ENCODE results near the gene HHAT. TPM values are rescaled to one million over a fixed set of nuclear protein-coding genes. Genes with fewer than 3 reads are reported as not detected.

Gene HHAT
- total and polyA plus RNA-seq, 2 experiments from 2014 or later = 1.6 to 1.9 TPM

- Histone ChIP-seq H2AFZ (no peak overlapping the region), H3K9me2 (ENCODE audit: insufficient read depth) (no peaks in the 10 kb centered on the region), H3K27me3 (replicated peaks; ENCODE audit: insufficient read depth) (peaks cover 6% of the 10 kb centered on the region; the same call in 1 of the 2 replicates), H3K79me2 (ENCODE audit: insufficient read depth) (no peaks in the 10 kb centered on the region), H3K27ac (no peak overlapping the region), H3F3A (ENCODE audit: insufficient read depth) (no peaks in the 10 kb centered on the region), H3K4me3 (no peak overlapping the region), H3K9me3 (ENCODE audit: low read depth) (no peaks in the 10 kb centered on the region), H3K9ac (no peak overlapping the region), H3K4me1 (ENCODE audit: insufficient read depth) (no peaks in the 10 kb centered on the region), H4K20me1 (ENCODE audit: insufficient read depth) (no peaks in the 10 kb centered on the region), H3K36me3 (ENCODE audit: low read depth) (no peaks in the 10 kb centered on the region), H3K4me2 (ENCODE audit: unreplicated experiment) (no peak overlapping the region)
- TF ChIP-seq EZH2phosphoT487 (IDR thresholded peaks at IDR 0.05; ENCODE audit: insufficient read depth, low read depth) = no peak
- TF ChIP-seq EZH2 (IDR thresholded peaks at IDR 0.05; ENCODE audit: insufficient read depth, poor library complexity, severe bottlenecking) = no peak
- 4 to 6% methylated on average over 5 of the region's 5 CpGs for WGBS, 2 experiments (ENCODE audit: low coverage in 1 of 2, low lambda C conversion rate in 2 of 2, missing lambda C conversion rate in 2 of 2)
- DNase-seq = no peak
- in situ Hi-C loops (cut with MboI) = no loop called here
Measured at GRCh38 chr1:210618369-210618768, 289.7 kb downstream of the HHAT start.

- Histone ChIP-seq H3K4me1 (ENCODE audit: insufficient read depth) (no peaks in the 10 kb centered on the region), H3K9me2 (ENCODE audit: insufficient read depth) (no peaks in the 10 kb centered on the region), H3K4me3 (no peak overlapping the region), H3K27ac (no peak overlapping the region), H3K79me2 (ENCODE audit: insufficient read depth) (no peaks in the 10 kb centered on the region), H3K4me2 (ENCODE audit: unreplicated experiment) (no peak overlapping the region), H2AFZ (no peak overlapping the region), H3K36me3 (ENCODE audit: low read depth) (no peaks in the 10 kb centered on the region), H3K9ac (no peak overlapping the region), H3F3A (ENCODE audit: insufficient read depth) (no peaks in the 10 kb centered on the region), H3K27me3 (replicated peaks; ENCODE audit: insufficient read depth) (peaks cover 6% of the 10 kb centered on the region; the same call in 1 of the 2 replicates), H4K20me1 (ENCODE audit: insufficient read depth) (no peaks in the 10 kb centered on the region), H3K9me3 (ENCODE audit: low read depth) (no peaks in the 10 kb centered on the region)
- no peak for DNase-seq
- in situ Hi-C loops (cut with MboI) = no loop called here
- TF ChIP-seq EZH2phosphoT487 (IDR thresholded peaks at IDR 0.05; ENCODE audit: insufficient read depth, low read depth) = no peak
- no peak for TF ChIP-seq EZH2 (IDR thresholded peaks at IDR 0.05; ENCODE audit: insufficient read depth, poor library complexity, severe bottlenecking)
- WGBS, 2 experiments (ENCODE audit: low coverage in 1 of 2, low lambda C conversion rate in 2 of 2, missing lambda C conversion rate in 2 of 2) = 39 to 41% methylated on average over 6 of the region's 6 CpGs
Measured at GRCh38 chr1:210620867-210621488, 292.3 kb downstream of the HHAT start.

GRCh38 chr1:210621712-210622111 lies 293.0 kb downstream of the HHAT start:
- H3K27ac ChIP-seq = no peak overlapping the region
- H3K9me3 ChIP-seq (ENCODE audit: low read depth) = no peaks in the 10 kb centered on the region
- no peaks in the 10 kb centered on the region for H3K79me2 ChIP-seq (ENCODE audit: insufficient read depth)
- TF ChIP-seq EZH2phosphoT487 (IDR thresholded peaks at IDR 0.05; ENCODE audit: insufficient read depth, low read depth) (no peak), EZH2 (IDR thresholded peaks at IDR 0.05; ENCODE audit: insufficient read depth, poor library complexity, severe bottlenecking) (no peak)
- no peaks in the 10 kb centered on the region for H3K9me2 ChIP-seq (ENCODE audit: insufficient read depth)
- H3K9ac ChIP-seq = no peak overlapping the region
- WGBS, 2 experiments (ENCODE audit: low coverage in 1 of 2, low lambda C conversion rate in 2 of 2, missing lambda C conversion rate in 2 of 2) = 49 to 60% methylated on average over 6 of the region's 6 CpGs
- in situ Hi-C loops (cut with MboI) = no loop called here
- no peak overlapping the region for H3K4me3 ChIP-seq
- no peak overlapping the region for H3K4me2 ChIP-seq (ENCODE audit: unreplicated experiment)
- no peaks in the 10 kb centered on the region for H3F3A ChIP-seq (ENCODE audit: insufficient read depth)
- H4K20me1 ChIP-seq (ENCODE audit: insufficient read depth) = no peaks in the 10 kb centered on the region
- peaks cover 6% of the 10 kb centered on the region; the same call in 1 of the 2 replicates for H3K27me3 ChIP-seq (replicated peaks; ENCODE audit: insufficient read depth)
- H3K36me3 ChIP-seq (ENCODE audit: low read depth) = no peaks in the 10 kb centered on the region
- no peak for DNase-seq
- no peak overlapping the region for H2AFZ ChIP-seq
- H3K4me1 ChIP-seq (ENCODE audit: insufficient read depth) = no peaks in the 10 kb centered on the region

GRCh38 chr1:210624722-210625121 lies 296.0 kb downstream of the HHAT start:
- H2AFZ ChIP-seq = no peak overlapping the region
- in situ Hi-C loops (cut with MboI) = no loop called here
- no peak overlapping the region for H3K4me2 ChIP-seq (ENCODE audit: unreplicated experiment)
- WGBS, 2 experiments (ENCODE audit: low coverage in 1 of 2, low lambda C conversion rate in 2 of 2, missing lambda C conversion rate in 2 of 2) = 0 to 10% methylated on average over 1 of the region's 1 CpG
- H3F3A ChIP-seq (ENCODE audit: insufficient read depth) = no peaks in the 10 kb centered on the region
- no peaks in the 10 kb centered on the region for H3K27me3 ChIP-seq (replicated peaks; ENCODE audit: insufficient read depth)
- H3K9ac ChIP-seq = no peak overlapping the region
- no peaks in the 10 kb centered on the region for H3K9me2 ChIP-seq (ENCODE audit: insufficient read depth)
- no peak for DNase-seq
- H3K79me2 ChIP-seq (ENCODE audit: insufficient read depth) = no peaks in the 10 kb centered on the region
- no peaks in the 10 kb centered on the region for H4K20me1 ChIP-seq (ENCODE audit: insufficient read depth)
- TF ChIP-seq EZH2phosphoT487 (IDR thresholded peaks at IDR 0.05; ENCODE audit: insufficient read depth, low read depth) (no peak), EZH2 (IDR thresholded peaks at IDR 0.05; ENCODE audit: insufficient read depth, poor library complexity, severe bottlenecking) (no peak)
- H3K27ac ChIP-seq = no peak overlapping the region
- no peaks in the 10 kb centered on the region for H3K4me1 ChIP-seq (ENCODE audit: insufficient read depth)
- no peaks in the 10 kb centered on the region for H3K36me3 ChIP-seq (ENCODE audit: low read depth)
- no peaks in the 10 kb centered on the region for H3K9me3 ChIP-seq (ENCODE audit: low read depth)
- no peak overlapping the region for H3K4me3 ChIP-seq

Measured in GM23248 (cell line).